Cardiac muscle cell (in vitro differentiated cells and primary cell): ENCODE data around the gene MYBPH. TPM values are rescaled to one million over a fixed set of nuclear protein-coding genes. Genes with fewer than 3 reads are reported as not detected.

ENCODE experiments used
- DNase-seq, 2 donors: peaks; one replicate each; pipeline versions ENCODE4 v3.0.0 to v3.0.0-alpha.2; 2010 to 2017; ENCODE audit warnings: low read depth in 1 of 2, low spot score in 1 of 2
- H3K27ac ChIP-seq: fragments of 200-600 bp; sonication (generic); 2 replicates; pipeline ENCODE4 v1.5.1; 2016
- H3K27me3 ChIP-seq: fragments of 200-600 bp; sonication (generic); 2 replicates; pipeline ENCODE4 v1.6.0; 2016; ENCODE audit warnings: control low read depth
- H3K36me3 ChIP-seq: fragments of 200-600 bp; sonication (generic); 2 replicates; pipeline ENCODE4 v1.5.1; 2016; ENCODE audit warnings: control low read depth
- H3K4me1 ChIP-seq: fragments of 200-600 bp; sonication (generic); 2 replicates; pipeline ENCODE4 v1.8.1; 2017; ENCODE audit warnings: low read depth, mild to moderate bottlenecking, mixed run types
- H3K4me3 ChIP-seq: fragments of 200-600 bp; sonication (generic); 2 replicates; pipeline ENCODE4 v1.5.1; 2016; ENCODE audit warnings: mild to moderate bottlenecking
- H3K9me3 ChIP-seq: fragments of 200-600 bp; sonication (generic); 2 replicates; pipeline ENCODE4 v1.5.1; 2017; ENCODE audit warnings: low read depth, mild to moderate bottlenecking, control low read depth
- polyA plus RNA-seq: library from polyadenylated mRNA; unstranded; fragments of >200 nt; fragmentation: Nextera tagmentation; extraction: Ambion mirVana; gene quantifications from 2 replicates; pipeline ENCODE4 v1.2.1, GENCODE V29; 2016
- total RNA-seq: library from RNA; depleted of rRNA; stranded (reverse); fragments of >200 nt; gene quantifications from 2 replicates; pipeline ENCODE4 v1.2.3, GENCODE V29; 2016
- TF ChIP-seq, protein P1 (sequence below): IDR thresholded peaks from 2 replicates; pipeline ENCODE4 v1.5.1; 2012; ENCODE audit warnings: low read depth, mild to moderate bottlenecking, low read length

MYBPH gene
- total and polyA plus RNA-seq, 2 experiments from 2014 or later = 1.4 to 2.1 TPM

GRCh38 chr1:203158960-203159665 is 16.5 kb downstream of the MYBPH start:
- no peak for DNase-seq
- no peaks in the 10 kb centered on the region for H3K9me3 ChIP-seq
- TF ChIP-seq, protein P1, sequence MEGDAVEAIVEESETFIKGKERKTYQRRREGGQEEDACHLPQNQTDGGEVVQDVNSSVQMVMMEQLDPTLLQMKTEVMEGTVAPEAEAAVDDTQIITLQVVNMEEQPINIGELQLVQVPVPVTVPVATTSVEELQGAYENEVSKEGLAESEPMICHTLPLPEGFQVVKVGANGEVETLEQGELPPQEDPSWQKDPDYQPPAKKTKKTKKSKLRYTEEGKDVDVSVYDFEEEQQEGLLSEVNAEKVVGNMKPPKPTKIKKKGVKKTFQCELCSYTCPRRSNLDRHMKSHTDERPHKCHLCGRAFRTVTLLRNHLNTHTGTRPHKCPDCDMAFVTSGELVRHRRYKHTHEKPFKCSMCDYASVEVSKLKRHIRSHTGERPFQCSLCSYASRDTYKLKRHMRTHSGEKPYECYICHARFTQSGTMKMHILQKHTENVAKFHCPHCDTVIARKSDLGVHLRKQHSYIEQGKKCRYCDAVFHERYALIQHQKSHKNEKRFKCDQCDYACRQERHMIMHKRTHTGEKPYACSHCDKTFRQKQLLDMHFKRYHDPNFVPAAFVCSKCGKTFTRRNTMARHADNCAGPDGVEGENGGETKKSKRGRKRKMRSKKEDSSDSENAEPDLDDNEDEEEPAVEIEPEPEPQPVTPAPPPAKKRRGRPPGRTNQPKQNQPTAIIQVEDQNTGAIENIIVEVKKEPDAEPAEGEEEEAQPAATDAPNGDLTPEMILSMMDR = no peak
- peaks cover 6% of the 10 kb centered on the region for H3K4me1 ChIP-seq
- no peak overlapping the region for H3K27ac ChIP-seq
- H3K27me3 ChIP-seq = no peaks in the 10 kb centered on the region
- no peak overlapping the region for H3K4me3 ChIP-seq
- H3K36me3 ChIP-seq = no peaks in the 10 kb centered on the region

DNA sequence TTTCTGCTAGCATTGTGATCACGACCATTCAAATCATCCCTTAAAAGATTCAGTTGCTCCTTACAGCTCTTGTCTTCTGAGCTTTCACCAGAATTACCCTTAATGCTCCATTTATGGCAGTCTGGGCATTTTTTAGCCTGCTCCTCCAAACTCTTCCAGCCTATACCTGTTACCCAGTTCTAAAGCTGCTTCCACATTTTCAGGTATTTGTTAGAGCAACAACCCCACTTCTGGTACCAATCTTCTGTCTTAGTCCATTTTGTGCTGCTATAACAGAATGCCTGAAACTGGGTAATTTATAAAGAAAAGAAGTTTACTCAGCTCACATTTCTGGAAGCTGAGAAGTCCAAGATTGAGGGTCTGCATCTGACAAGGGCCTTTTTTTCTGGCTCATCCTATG is 17.2 kb downstream of the MYBPH start:
- H3K36me3 ChIP-seq = no peaks in the 10 kb centered on the region
- no peak overlapping the region for H3K4me3 ChIP-seq
- TF ChIP-seq, protein P1 = no peak
- no peak for DNase-seq
- H3K27me3 ChIP-seq = no peaks in the 10 kb centered on the region
- no peaks in the 10 kb centered on the region for H3K9me3 ChIP-seq
- H3K4me1 ChIP-seq = peaks cover 12% of the 10 kb centered on the region
- H3K27ac ChIP-seq = no peak overlapping the region

DNA sequence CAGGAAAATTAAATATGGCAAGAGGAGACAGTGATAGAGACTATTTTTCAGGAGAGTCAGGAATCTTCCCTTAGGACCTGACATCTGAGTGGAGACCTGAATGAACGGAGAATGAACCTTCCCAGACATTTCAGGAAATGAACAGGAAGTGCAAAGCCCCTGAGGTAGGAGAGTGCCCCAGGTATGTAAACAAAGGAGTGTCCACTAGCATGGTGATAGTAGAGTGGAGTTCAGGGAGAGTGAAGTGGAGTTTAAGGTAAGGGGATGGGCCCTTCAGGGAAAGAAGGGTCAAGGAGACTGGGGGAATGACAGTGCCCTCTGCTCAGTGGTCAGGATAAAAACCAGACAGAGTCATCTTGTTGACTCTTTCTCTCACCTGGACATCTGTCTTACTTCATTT is 19.3 kb downstream of the MYBPH start:
- no peaks in the 10 kb centered on the region for H3K9me3 ChIP-seq
- peaks cover 34% of the 10 kb centered on the region for H3K4me1 ChIP-seq
- no peak overlapping the region for H3K4me3 ChIP-seq
- DNase-seq = no peak
- H3K27ac ChIP-seq = no peak overlapping the region
- TF ChIP-seq, protein P1 = no peak
- no peaks in the 10 kb centered on the region for H3K36me3 ChIP-seq
- no peaks in the 10 kb centered on the region for H3K27me3 ChIP-seq

DNA sequence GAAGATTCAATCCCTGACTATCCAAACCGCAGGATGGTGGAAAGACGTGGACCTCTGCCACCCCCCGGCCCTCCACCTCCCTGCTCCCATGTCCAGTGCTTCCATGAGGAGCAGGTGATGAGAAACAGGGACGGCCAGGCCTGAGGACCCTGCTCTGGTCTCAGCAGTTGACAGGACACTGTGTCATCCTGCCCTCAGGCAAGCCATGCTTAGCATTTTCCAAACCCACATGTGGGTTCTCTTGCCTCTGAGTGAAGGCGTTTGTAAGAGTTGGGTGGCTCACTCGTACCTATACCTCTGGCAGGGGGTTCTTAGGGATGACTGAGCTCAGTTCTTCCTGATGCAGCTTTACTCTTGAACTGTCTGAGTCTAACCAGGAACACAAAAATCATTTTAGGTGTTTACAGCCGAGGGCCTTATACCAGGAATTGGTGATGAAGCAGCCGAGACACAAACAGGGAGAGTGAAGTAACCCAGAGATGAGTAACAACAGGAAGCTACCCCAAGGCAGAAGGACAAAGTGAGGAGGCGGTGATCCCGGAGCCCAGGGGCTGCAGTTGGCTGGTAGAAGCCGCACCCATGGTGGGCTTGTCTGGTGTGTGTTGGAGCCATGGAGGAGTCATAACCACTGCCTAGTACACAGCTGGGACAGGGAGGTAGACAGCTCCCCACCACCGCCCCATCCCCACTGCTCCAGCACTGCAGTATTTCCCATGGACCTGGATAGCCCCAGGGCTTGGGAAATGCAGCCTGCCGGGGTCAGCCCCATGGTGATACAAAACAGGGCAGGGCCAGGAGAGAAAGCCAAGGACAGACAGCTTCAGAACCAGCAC is 21.4 kb downstream of the MYBPH start:
- no peaks in the 10 kb centered on the region for H3K27me3 ChIP-seq
- TF ChIP-seq, protein P1 = no peak
- H3K9me3 ChIP-seq = no peaks in the 10 kb centered on the region
- H3K4me1 ChIP-seq = peaks cover 55% of the 10 kb centered on the region
- peak in 1 of 2 donors; percentile 57 for DNase-seq
- peak overlapping the region; percentile 59 for H3K27ac ChIP-seq
- H3K4me3 ChIP-seq = no peak overlapping the region
- H3K36me3 ChIP-seq = no peaks in the 10 kb centered on the region

- Histone ChIP-seq H3K4me3 (no peak overlapping the region), H3K9me3 (no peaks in the 10 kb centered on the region), H3K27me3 (no peaks in the 10 kb centered on the region), H3K4me1 (peaks cover 62% of the 10 kb centered on the region), H3K27ac (peak overlapping the region; percentile 59), H3K36me3 (no peaks in the 10 kb centered on the region)
- peak; percentile 34 for DNase-seq
- TF ChIP-seq, protein P1 = no peak
Observed at GRCh38 chr1:203153051-203153988, 22.3 kb downstream of the MYBPH start.
